Uterus (tissue), 2 donors: ENCODE data around the gene SLC4A2.

Experiments
- CTCF ChIP-seq, 4 experiments: fragments of 200-600 bp in 2 of 4; fragments of 450-650 bp in 2 of 4; sonication (generic) in 2 of 4; IDR thresholded peaks; one replicate each; pipeline ENCODE4 v1.5.1; 2016 to 2019; ENCODE audit warnings: antibody characterized with exemption in 4 of 4, mild to moderate bottlenecking in 2 of 4, moderate library complexity in 1 of 4
- POLR2A ChIP-seq, 2 donors: fragments of 450-650 bp; IDR thresholded peaks; one replicate each; pipeline ENCODE4 v1.6.1; 2016; ENCODE audit warnings: antibody characterized with exemption in 2 of 2, mild to moderate bottlenecking in 1 of 2, moderate library complexity in 1 of 2

GRCh38 chr7:151056666-151057505 lies 2.5 kb upstream of the SLC4A2 start:
- no peak for TF ChIP-seq CTCF (IDR thresholded peaks at IDR 0.05)
- no peak for TF ChIP-seq POLR2A (IDR thresholded peaks at IDR 0.05)
